ENCODE results near the gene ADAMTS18. TPM values are rescaled to one million over a fixed set of nuclear protein-coding genes. Genes with fewer than 3 reads are reported as not detected.

The ADAMTS18 gene
- total RNA-seq, 1 experiment from 2014 or later: not detected

GRCh38 chr16:77376358-77376757 lies 58.5 kb downstream of the ADAMTS18 start:
- Histone ChIP-seq H3K36me3 (ENCODE audit: low read depth, low read length) (no peaks in the 10 kb centered on the region), H3K27me3 (ENCODE audit: low read length) (peaks cover 15% of the 10 kb centered on the region), H3K9ac (ENCODE audit: low read length) (no peak overlapping the region), H3K9me2 (replicated peaks; ENCODE audit: low read length) (no peaks in the 10 kb centered on the region), H3K4me1 (ENCODE audit: insufficient read depth, low read length) (peaks cover 5% of the 10 kb centered on the region; the same call in 1 of the 2 replicates), H2AFZ (ENCODE audit: low read length) (no peak overlapping the region), H4K20me1 (ENCODE audit: low read length) (no peaks in the 10 kb centered on the region), H3K79me2 (ENCODE audit: low read length) (no peaks in the 10 kb centered on the region), H3K9me3 (ENCODE audit: low read length) (no peaks in the 10 kb centered on the region), H3F3A (ENCODE audit: low read length, unreplicated experiment) (no peaks in the 10 kb centered on the region), H3K4me2 (ENCODE audit: low read length) (no peak overlapping the region), H3K27ac (ENCODE audit: low read length) (no peak overlapping the region), H3K4me3 (ENCODE audit: low read length) (no peak overlapping the region)
- ChIA-PET CTCF (no interaction called here), POLR2A (ENCODE audit: unreplicated experiment) (no interaction called here)
- no peak for ATAC-seq
- no TSS peak for BruUV-seq (replicated peaks)
- intact Hi-C loops (cut with micrococcal nuclease): no loop called here
- DNase-seq: no peak
- TF ChIP-seq EZH2 (IDR thresholded peaks at IDR 0.05; ENCODE audit: low read length, unreplicated experiment) (no peak), EZH2phosphoT487 (IDR thresholded peaks at IDR 0.05; ENCODE audit: borderline replicate concordance, low read length) (no peak), CTCF (conservative IDR thresholded peaks at IDR 0.05; ENCODE audit: low read depth, low read length) (no peak)

- Histone ChIP-seq H3K4me2 (ENCODE audit: low read length) (no peak overlapping the region), H3K27ac (ENCODE audit: low read length) (no peak overlapping the region), H3K4me3 (ENCODE audit: low read length) (no peak overlapping the region), H3K79me2 (ENCODE audit: low read length) (no peaks in the 10 kb centered on the region), H3K9me3 (ENCODE audit: low read length) (no peaks in the 10 kb centered on the region), H3K36me3 (ENCODE audit: low read depth, low read length) (no peaks in the 10 kb centered on the region), H3K4me1 (ENCODE audit: insufficient read depth, low read length) (peaks cover 5% of the 10 kb centered on the region; the same call in 1 of the 2 replicates), H3K9me2 (replicated peaks; ENCODE audit: low read length) (no peaks in the 10 kb centered on the region), H3K27me3 (ENCODE audit: low read length) (peaks cover 22% of the 10 kb centered on the region), H4K20me1 (ENCODE audit: low read length) (no peaks in the 10 kb centered on the region), H3K9ac (ENCODE audit: low read length) (no peak overlapping the region), H2AFZ (ENCODE audit: low read length) (no peak overlapping the region), H3F3A (ENCODE audit: low read length, unreplicated experiment) (no peaks in the 10 kb centered on the region)
- no TSS peak for BruUV-seq (replicated peaks)
- TF ChIP-seq EZH2 (IDR thresholded peaks at IDR 0.05; ENCODE audit: low read length, unreplicated experiment): no peak
- TF ChIP-seq EZH2phosphoT487 (IDR thresholded peaks at IDR 0.05; ENCODE audit: borderline replicate concordance, low read length): no peak
- TF ChIP-seq CTCF (conservative IDR thresholded peaks at IDR 0.05; ENCODE audit: low read depth, low read length): no peak
- intact Hi-C loops (cut with micrococcal nuclease): no loop called here
- no peak for DNase-seq
- no peak for ATAC-seq
- CTCF ChIA-PET: no interaction called here
- POLR2A ChIA-PET (ENCODE audit: unreplicated experiment): no interaction called here
Measured at GRCh38 chr16:77375396-77375795, 59.4 kb downstream of the ADAMTS18 start.

GRCh38 chr16:77374384-77374783 lies 60.5 kb downstream of the ADAMTS18 start:
- H2AFZ ChIP-seq (ENCODE audit: low read length): no peak overlapping the region
- H3K4me2 ChIP-seq (ENCODE audit: low read length): no peak overlapping the region
- peaks cover 26% of the 10 kb centered on the region for H3K27me3 ChIP-seq (ENCODE audit: low read length)
- H3K4me1 ChIP-seq (ENCODE audit: insufficient read depth, low read length): peaks cover 5% of the 10 kb centered on the region; the same call in 1 of the 2 replicates
- no peak overlapping the region for H3K4me3 ChIP-seq (ENCODE audit: low read length)
- H3K9ac ChIP-seq (ENCODE audit: low read length): no peak overlapping the region
- H4K20me1 ChIP-seq (ENCODE audit: low read length): no peaks in the 10 kb centered on the region
- H3F3A ChIP-seq (ENCODE audit: low read length, unreplicated experiment): no peaks in the 10 kb centered on the region
- no peaks in the 10 kb centered on the region for H3K79me2 ChIP-seq (ENCODE audit: low read length)
- ATAC-seq (no peak), DNase-seq (peak; percentile 59)
- ChIA-PET POLR2A (ENCODE audit: unreplicated experiment) (no interaction called here), CTCF (no interaction called here)
- TF ChIP-seq EZH2phosphoT487 (IDR thresholded peaks at IDR 0.05; ENCODE audit: borderline replicate concordance, low read length) (no peak), CTCF (conservative IDR thresholded peaks at IDR 0.05; ENCODE audit: low read depth, low read length) (no peak), EZH2 (IDR thresholded peaks at IDR 0.05; ENCODE audit: low read length, unreplicated experiment) (no peak)
- intact Hi-C loops (cut with micrococcal nuclease): no loop called here
- no peaks in the 10 kb centered on the region for H3K36me3 ChIP-seq (ENCODE audit: low read depth, low read length)
- no peaks in the 10 kb centered on the region for H3K9me2 ChIP-seq (replicated peaks; ENCODE audit: low read length)
- no peaks in the 10 kb centered on the region for H3K9me3 ChIP-seq (ENCODE audit: low read length)
- no TSS peak for BruUV-seq (replicated peaks)
- H3K27ac ChIP-seq (ENCODE audit: low read length): no peak overlapping the region
